ENCODE measurements around the gene MYO9B.

The MYO9B gene

DNA sequence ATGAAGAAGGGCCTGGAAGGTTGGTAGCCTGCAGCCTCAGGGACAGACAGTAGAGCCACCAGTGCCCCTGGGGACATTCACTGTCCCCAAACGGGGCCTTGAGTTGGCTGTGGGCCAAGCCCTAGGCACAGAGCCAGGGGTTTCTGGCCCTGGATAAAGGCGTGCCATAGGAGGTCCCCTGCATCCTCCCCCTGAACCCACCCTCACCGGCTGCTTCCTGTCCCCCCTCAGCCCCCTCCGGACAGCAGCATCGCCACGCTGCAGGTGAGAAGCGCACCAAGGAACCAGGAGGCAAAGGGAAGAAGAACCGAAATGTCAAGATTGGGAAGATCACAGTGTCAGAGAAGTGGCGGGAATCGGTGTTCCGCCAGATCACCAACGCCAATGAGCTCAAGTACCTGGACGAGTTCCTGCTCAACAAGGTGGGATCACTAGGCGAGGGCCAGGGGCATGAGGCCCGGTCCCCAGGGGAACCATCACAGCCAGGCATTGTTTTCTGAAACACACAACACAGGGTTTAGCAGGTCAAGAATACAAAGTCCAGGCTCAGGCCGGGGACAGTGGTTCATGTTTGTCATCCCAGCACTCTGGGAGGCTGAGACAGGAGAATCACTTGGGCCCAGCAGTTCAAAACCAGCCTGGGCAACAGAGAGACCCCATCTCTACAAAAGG, 125.0 kb downstream of the MYO9B start:
- CTCF ChIA-PET = interaction anchor here (1.1 kb wide), 1 partner anchor 82 kb away, joined by 4 read pairs; no protein-coding TSS in a partner anchor
- POLR2A ChIA-PET = no interaction called here

GRCh38 chr19:17202249-17202648, 126.7 kb downstream of the MYO9B start:
- no peak for DNase-seq (ENCODE audit: low read depth, low spot score)
- no peak overlapping the region for H3K4me3 ChIP-seq (ENCODE audit: low read depth, low read length)
- no peak for TF ChIP-seq CTCF (IDR thresholded peaks at IDR 0.05; ENCODE audit: insufficient read depth, low read length, missing control alignments)
- ChIA-PET POLR2A (no interaction called here), CTCF (no interaction called here)

More for the DNA sequence above, 125.0 kb downstream of the MYO9B start:
- DNase-seq (ENCODE audit: low read depth, low spot score) = no peak
- no peak overlapping the region for H3K4me3 ChIP-seq (ENCODE audit: low read depth, low read length)
- TF ChIP-seq CTCF (IDR thresholded peaks at IDR 0.05; ENCODE audit: insufficient read depth, low read length, missing control alignments) = no peak

- ChIA-PET CTCF (no interaction called here), POLR2A (no interaction called here)
- DNase-seq (ENCODE audit: low read depth, low spot score) = no peak
These were observed 127.1 kb downstream of the MYO9B start for GRCh38 chr19:17202713-17203112.

DNA sequence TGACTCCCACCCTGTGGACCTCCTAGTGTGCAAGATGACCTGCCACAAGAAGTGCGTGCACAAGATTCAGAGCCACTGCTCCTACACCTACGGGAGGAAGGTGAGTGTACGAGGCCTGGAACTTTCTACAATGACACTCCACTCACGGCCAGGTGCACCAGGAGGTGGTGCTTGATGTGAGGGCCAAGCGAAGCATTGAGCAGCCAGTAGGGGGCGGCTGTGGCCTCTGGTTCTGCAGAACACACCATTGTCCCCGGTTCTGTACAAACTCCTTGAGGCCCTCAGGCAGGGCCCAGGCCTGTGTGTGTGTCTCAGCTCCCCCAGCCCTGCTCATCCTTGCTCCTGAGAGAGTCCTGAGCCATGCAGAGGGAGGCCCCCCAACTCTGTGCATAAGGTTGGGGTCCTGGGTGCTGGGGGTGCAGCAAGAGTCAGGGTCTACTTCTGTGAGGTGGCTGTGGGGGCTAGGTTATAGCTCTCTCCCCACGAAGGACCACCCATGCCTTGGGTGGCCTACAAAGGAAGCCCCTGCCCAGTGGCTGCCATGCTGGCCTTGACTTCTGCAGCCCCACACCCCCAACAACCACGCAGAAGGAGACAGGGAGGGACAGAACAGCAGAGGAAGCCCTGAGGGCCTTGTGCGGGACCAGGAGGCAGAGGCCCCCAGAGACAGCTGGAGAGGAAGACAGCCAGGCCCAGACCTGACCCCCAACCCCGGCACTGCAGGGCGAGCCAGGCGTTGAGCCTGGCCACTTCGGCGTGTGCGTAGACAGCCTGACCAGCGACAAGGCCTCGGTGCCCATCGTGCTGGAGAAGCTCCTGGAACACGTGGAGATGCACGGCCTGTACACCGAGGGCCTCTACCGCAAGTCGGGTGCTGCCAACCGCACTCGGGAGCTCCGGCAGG, 129.9 kb downstream of the MYO9B start:
- no peak overlapping the region for H3K4me3 ChIP-seq (ENCODE audit: low read depth, low read length)
- peak; percentile 77 for TF ChIP-seq CTCF (IDR thresholded peaks at IDR 0.05; ENCODE audit: insufficient read depth, low read length, missing control alignments)
- ChIA-PET CTCF (interaction anchor here (1.3 to 5.0 kb wide), 5 partner anchors 10 to 77 kb away, joined by 4 to 44 read pairs (median 5); partner anchors contain the start of genes ANKLE1, OCEL1 and USE1), POLR2A (no interaction called here)
- DNase-seq (ENCODE audit: low read depth, low spot score) = no peak

More at GRCh38 chr19:17202713-17203112, 127.1 kb downstream of the MYO9B start:
- TF ChIP-seq CTCF (IDR thresholded peaks at IDR 0.05; ENCODE audit: insufficient read depth, low read length, missing control alignments) = no peak
- H3K4me3 ChIP-seq (ENCODE audit: low read depth, low read length) = no peak overlapping the region

GRCh38 chr19:17206736-17207581, 131.4 kb downstream of the MYO9B start:
- no peak for DNase-seq (ENCODE audit: low read depth, low spot score)
- ChIA-PET CTCF (interaction anchor here (3.1 to 5.0 kb wide), 2 partner anchors 8 to 76 kb away, joined by 21 to 44 read pairs; partner anchors contain the start of genes ANKLE1 and USE1), POLR2A (no interaction called here)
- no peak overlapping the region for H3K4me3 ChIP-seq (ENCODE audit: low read depth, low read length)
- no peak for TF ChIP-seq CTCF (IDR thresholded peaks at IDR 0.05; ENCODE audit: insufficient read depth, low read length, missing control alignments)
